GM12878 (cell line): Measurements from ENCODE around the gene ARHGAP15. TPM values are rescaled to one million over a fixed set of nuclear protein-coding genes. Genes with fewer than 3 reads are reported as not detected.

ENCODE experiments used
- ATAC-seq: fragments of 200-7000 bp; cut with Tn5 transposase; 3 replicates; pipeline ENCODE4 v1.9.1; 2020; ENCODE audit warnings: mild to moderate bottlenecking, moderate library complexity
- BruUV-seq: library from RNA; stranded (reverse); fragments of 400-500 nt; replicated peaks from 2 replicates; lab custom pipeline; 2021; lab: Mats Ljungman, UMichigan
- CTCF ChIA-PET: fragments of 300-600 bp; sonication (Branson Sonifier 250); formaldehyde crosslinking; extraction: SDS; loops from one replicate; lab custom pipeline; 2021; ENCODE audit warnings: inconsistent platforms; lab: Yijun Ruan, JAX
- POLR2A ChIA-PET: fragments of 350-600 bp; formaldehyde crosslinking; extraction: SDS; loops from one replicate; lab custom pipeline; 2021; ENCODE audit warnings: inconsistent platforms; lab: Charles Lee
- RAD21 ChIA-PET: fragments of 300-600 bp; sonication (Branson Sonifier 250); formaldehyde crosslinking; loops from one replicate; lab custom pipeline; 2023; ENCODE audit warnings: antibody characterized with exemption; ENCODE audit not compliant: unreplicated experiment; lab: Charles Lee
- SMC1A ChIA-PET: fragments of 300-600 bp; sonication (Branson Sonifier 250); formaldehyde crosslinking; loops from one replicate; lab custom pipeline; 2023; ENCODE audit not compliant: unreplicated experiment, uncharacterized antibody; lab: Charles Lee
- DNase-seq: peaks from one replicate; pipeline ENCODE4 v3.0.0-alpha.2; 2011; ENCODE audit warnings: low read depth, low spot score
- FAIRE-seq: peaks from 3 replicates; lab custom pipeline; 2011; peaks lifted over from hg19 to GRCh38; lab: Jason Lieb, UNC
- H2AFZ ChIP-seq: 2 replicates; pipeline ENCODE4 v1.6.0; 2011; ENCODE audit warnings: low read depth, low read length, control low read depth; ENCODE audit not compliant: control insufficient read depth
- H3K27ac ChIP-seq: 2 replicates; pipeline ENCODE4 v1.5.1; 2011; ENCODE audit warnings: control low read depth; ENCODE audit not compliant: control insufficient read depth, insufficient read depth
- H3K27me3 ChIP-seq, 2 experiments: replicated peaks in 1 of 2; 2 replicates each; pipeline versions ENCODE4 v1.6.0 to v1.6.1; 2011; ENCODE audit warnings: low read length in 1 of 2; ENCODE audit not compliant: control insufficient read depth in 2 of 2, insufficient read depth in 2 of 2
- H3K36me3 ChIP-seq, 2 experiments: 2 replicates each; pipeline ENCODE4 v1.5.1; 2011; ENCODE audit warnings: low read length in 1 of 2; ENCODE audit not compliant: control insufficient read depth in 2 of 2, insufficient read depth in 2 of 2
- H3K4me1 ChIP-seq: 2 replicates; pipeline ENCODE4 v1.6.1; 2011; ENCODE audit warnings: mild to moderate bottlenecking, low read length, moderate library complexity, mixed read lengths; ENCODE audit not compliant: control insufficient read depth, insufficient read depth
- H3K4me2 ChIP-seq: 2 replicates; pipeline ENCODE4 v1.6.0; 2011; ENCODE audit warnings: control low read depth; ENCODE audit not compliant: control insufficient read depth, insufficient read depth
- H3K4me3 ChIP-seq: fragments of 200-600 bp; sonication (generic); 2 replicates; pipeline ENCODE4 v1.5.1; 2016
- H3K79me2 ChIP-seq: 2 replicates; pipeline ENCODE4 v1.6.0; 2011; ENCODE audit warnings: low read length; ENCODE audit not compliant: control insufficient read depth, insufficient read depth
- H3K9ac ChIP-seq: 2 replicates; pipeline ENCODE4 v1.8.0; 2011; ENCODE audit warnings: low read length, control low read depth, mixed read lengths; ENCODE audit not compliant: control insufficient read depth, insufficient read depth
- H3K9me3 ChIP-seq: replicated peaks from 3 replicates; pipeline ENCODE4 v1.5.1; 2011; ENCODE audit warnings: mild to moderate bottlenecking, low read length; ENCODE audit not compliant: control insufficient read depth, insufficient read depth
- H4K20me1 ChIP-seq: 2 replicates; pipeline ENCODE4 v1.6.0; 2011; ENCODE audit not compliant: control insufficient read depth, insufficient read depth
- HSF1 ChIP-seq: fragments of 150-350 bp; IDR thresholded peaks from 2 replicates; pipeline ENCODE4 v1.6.1; 2014; ENCODE audit warnings: mild to moderate bottlenecking, low read depth, low read length
- IKZF1 ChIP-seq: fragments of 450-650 bp; conservative IDR thresholded peaks from 2 replicates; pipeline ENCODE4 v1.6.1; 2017; ENCODE audit warnings: antibody characterized with exemption, mild to moderate bottlenecking
- SMC3 ChIP-seq: IDR thresholded peaks from 2 replicates; pipeline ENCODE4 v1.6.1; 2011; ENCODE audit warnings: low read length, improper control_type of control experiment, borderline replicate concordance
- YY1 ChIP-seq: IDR thresholded peaks from 2 replicates; pipeline ENCODE4 v1.6.1; 2011; ENCODE audit warnings: low read depth, mild to moderate bottlenecking, low read length
- ZBTB4 ChIP-seq: fragments of 450-650 bp; formaldehyde crosslinking; IDR thresholded peaks from 2 replicates; pipeline ENCODE4 v1.4.0; 2022; ENCODE audit warnings: mild to moderate bottlenecking, moderate library complexity
- ZNF24 ChIP-seq: fragments of 450-650 bp; IDR thresholded peaks from 2 replicates; pipeline ENCODE4 v1.6.1; 2017; ENCODE audit warnings: antibody characterized with exemption, mild to moderate bottlenecking
- WGBS: methylation state at CpG from one replicate; pipeline ENCODE4 v1.1.6; 2016; ENCODE audit warnings: low lambda C conversion rate; ENCODE audit not compliant: insufficient replicate concordance, insufficient coverage; ENCODE audit errors: missing lambda C conversion rate; 5-methylcytosine and 5-hydroxymethylcytosine counted together
- in situ Hi-C: fragments of 300-500 bp; cut with MboI; formaldehyde crosslinking; loops from 9 replicates; pipeline ENCODE4 v1.14.3; 2018; ENCODE audit warnings: mixed read lengths
- intact Hi-C: fragments of 100-400 bp; cut with micrococcal nuclease; formaldehyde crosslinking; loops from one replicate; pipeline ENCODE4 v1.14.2; 2022; ENCODE audit not compliant: unreplicated experiment
- polyA plus RNA-seq, 11 experiments: library from polyadenylated mRNA; depleted of rRNA in 4 of 11; unstranded in 6 of 11; stranded (reverse) in 5 of 11; fragments of >200 nt; fragmentation: Nextera tagmentation in 4 of 11; fragmentation: Illumina TruSeq in 1 of 11; extraction: Ambion mirVana in 4 of 11; extraction: Trizol in 1 of 11; gene quantifications; 1 replicate in 1 of 11; 2 replicates in 10 of 11; pipeline versions ENCODE4 v1.2.1 to v1.2.3, GENCODE V29; 2011 to 2016; ENCODE audit warnings: inconsistent platforms in 2 of 11, missing spikeins in 2 of 11, low read depth in 1 of 11
- total RNA-seq, 4 experiments: library from RNA; depleted of rRNA in 3 of 4; stranded (reverse); fragments of >200 nt in 3 of 4; fragmentation: Illumina TruSeq in 1 of 4; extraction: Trizol in 1 of 4; gene quantifications; 2 replicates each; pipeline versions ENCODE4 v1.2.1 to v1.2.3, GENCODE V29; 2013 to 2021
- TF ChIP-seq, protein P1 (sequence below): fragments of 150-350 bp; IDR thresholded peaks from 2 replicates; pipeline ENCODE4 v1.6.1; 2016; ENCODE audit warnings: low read depth, low read length

Gene ARHGAP15
- total and polyA plus RNA-seq, 10 of the 15 experiments (the other 5 are each of a cell fraction or from before 2014, with no cell fraction given) = 38.0 to 92.6 (median 66.7) TPM

DNA sequence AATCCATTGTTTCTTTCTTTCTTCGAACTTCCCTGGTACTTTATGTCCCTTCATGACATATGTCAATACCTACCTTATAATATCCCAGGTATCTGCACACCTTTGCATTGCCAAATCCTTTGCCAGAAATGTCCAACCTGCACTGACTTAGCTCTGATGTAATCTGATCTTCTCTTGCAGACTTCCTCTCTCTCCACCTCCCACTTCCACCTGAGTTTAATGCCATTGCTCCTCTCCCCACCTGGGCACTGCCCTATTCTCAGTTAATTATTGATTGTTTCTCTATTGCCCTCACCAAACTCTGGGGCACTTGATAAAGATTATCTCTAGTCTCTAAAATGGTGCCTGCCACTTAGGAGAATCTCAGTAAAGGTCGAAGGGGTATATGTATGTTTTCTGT lies 23.0 kb downstream of the ARHGAP15 start:
- intact Hi-C loops (no loop called here), in situ Hi-C loops (no loop called here)
- ChIA-PET POLR2A (no interaction called here), RAD21 (no interaction called here)
- Histone ChIP-seq H3K4me3 (no peak overlapping the region), H3K9me3 (no peaks in the 10 kb centered on the region), H3K79me2 (peaks cover 57% of the 10 kb centered on the region), H3K36me3 (0 out of 4 replicates have a peak, but pooled peaks cover 0 to 5% of the 10 kb centered on the region in 2 experiments), H3K27me3 (no peaks in the 10 kb centered on the region)
- DNase-seq = no peak
- 100% methylated on average over 2 of the region's 2 CpGs for WGBS
- TF ChIP-seq, protein P1, sequence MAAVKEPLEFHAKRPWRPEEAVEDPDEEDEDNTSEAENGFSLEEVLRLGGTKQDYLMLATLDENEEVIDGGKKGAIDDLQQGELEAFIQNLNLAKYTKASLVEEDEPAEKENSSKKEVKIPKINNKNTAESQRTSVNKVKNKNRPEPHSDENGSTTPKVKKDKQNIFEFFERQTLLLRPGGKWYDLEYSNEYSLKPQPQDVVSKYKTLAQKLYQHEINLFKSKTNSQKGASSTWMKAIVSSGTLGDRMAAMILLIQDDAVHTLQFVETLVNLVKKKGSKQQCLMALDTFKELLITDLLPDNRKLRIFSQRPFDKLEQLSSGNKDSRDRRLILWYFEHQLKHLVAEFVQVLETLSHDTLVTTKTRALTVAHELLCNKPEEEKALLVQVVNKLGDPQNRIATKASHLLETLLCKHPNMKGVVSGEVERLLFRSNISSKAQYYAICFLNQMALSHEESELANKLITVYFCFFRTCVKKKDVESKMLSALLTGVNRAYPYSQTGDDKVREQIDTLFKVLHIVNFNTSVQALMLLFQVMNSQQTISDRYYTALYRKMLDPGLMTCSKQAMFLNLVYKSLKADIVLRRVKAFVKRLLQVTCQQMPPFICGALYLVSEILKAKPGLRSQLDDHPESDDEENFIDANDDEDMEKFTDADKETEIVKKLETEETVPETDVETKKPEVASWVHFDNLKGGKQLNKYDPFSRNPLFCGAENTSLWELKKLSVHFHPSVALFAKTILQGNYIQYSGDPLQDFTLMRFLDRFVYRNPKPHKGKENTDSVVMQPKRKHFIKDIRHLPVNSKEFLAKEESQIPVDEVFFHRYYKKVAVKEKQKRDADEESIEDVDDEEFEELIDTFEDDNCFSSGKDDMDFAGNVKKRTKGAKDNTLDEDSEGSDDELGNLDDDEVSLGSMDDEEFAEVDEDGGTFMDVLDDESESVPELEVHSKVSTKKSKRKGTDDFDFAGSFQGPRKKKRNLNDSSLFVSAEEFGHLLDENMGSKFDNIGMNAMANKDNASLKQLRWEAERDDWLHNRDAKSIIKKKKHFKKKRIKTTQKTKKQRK = no peak
- no peak for TF ChIP-seq YY1
- no peak for TF ChIP-seq IKZF1
- no peak for TF ChIP-seq ZBTB4
- TF ChIP-seq ZNF24 = no peak
- TF ChIP-seq SMC3 = no peak
- no peak for TF ChIP-seq HSF1
- TF ChIP-seq, all 136 proteins: peak for 0
- ChIA-PET CTCF (interaction anchor here (0.9 to 1.4 kb wide), 4 partner anchors 10 to 39 kb away, joined by 3 to 4 read pairs (median 3); no protein-coding TSS in a partner anchor), SMC1A (interaction anchor here (1.5 kb wide), 1 partner anchor 40 kb away, joined by 3 read pairs; no protein-coding TSS in a partner anchor)
- no peak for ATAC-seq
- Histone ChIP-seq H3K4me1 (peaks cover 32% of the 10 kb centered on the region), H2AFZ (no peak overlapping the region), H3K4me2 (peak overlapping the region; percentile 17; the same call in 1 of the 2 replicates), H4K20me1 (no peaks in the 10 kb centered on the region), H3K9ac (no peak overlapping the region), H3K27ac (no peak overlapping the region)
- no peak for FAIRE-seq
- BruUV-seq = no TSS peak
